ENCODE data around the gene EIF4G3.

Gene EIF4G3

GRCh38 chr1:20950679-20951078 is 226.0 kb downstream of the EIF4G3 start:
- Histone ChIP-seq H3K9ac (no peak overlapping the region), H3K4me2 (ENCODE audit: low read length) (no peak overlapping the region), H3K4me3 (ENCODE audit: low read depth, low read length) (no peak overlapping the region), H3K4me1 (no peaks in the 10 kb centered on the region), H3K79me2 (no peaks in the 10 kb centered on the region), H3K27me3 (ENCODE audit: control insufficient read depth, insufficient read depth, low read length) (no peaks in the 10 kb centered on the region), H2AFZ (no peak overlapping the region), H3K9me3 (ENCODE audit: control insufficient read depth, low read length) (no peaks in the 10 kb centered on the region), H3K36me3 (ENCODE audit: control insufficient read depth, insufficient read depth, low read length) (no peaks in the 10 kb centered on the region), H3K27ac (no peak overlapping the region)
- TF ChIP-seq CTCF (IDR thresholded peaks at IDR 0.05), result no peak

DNA sequence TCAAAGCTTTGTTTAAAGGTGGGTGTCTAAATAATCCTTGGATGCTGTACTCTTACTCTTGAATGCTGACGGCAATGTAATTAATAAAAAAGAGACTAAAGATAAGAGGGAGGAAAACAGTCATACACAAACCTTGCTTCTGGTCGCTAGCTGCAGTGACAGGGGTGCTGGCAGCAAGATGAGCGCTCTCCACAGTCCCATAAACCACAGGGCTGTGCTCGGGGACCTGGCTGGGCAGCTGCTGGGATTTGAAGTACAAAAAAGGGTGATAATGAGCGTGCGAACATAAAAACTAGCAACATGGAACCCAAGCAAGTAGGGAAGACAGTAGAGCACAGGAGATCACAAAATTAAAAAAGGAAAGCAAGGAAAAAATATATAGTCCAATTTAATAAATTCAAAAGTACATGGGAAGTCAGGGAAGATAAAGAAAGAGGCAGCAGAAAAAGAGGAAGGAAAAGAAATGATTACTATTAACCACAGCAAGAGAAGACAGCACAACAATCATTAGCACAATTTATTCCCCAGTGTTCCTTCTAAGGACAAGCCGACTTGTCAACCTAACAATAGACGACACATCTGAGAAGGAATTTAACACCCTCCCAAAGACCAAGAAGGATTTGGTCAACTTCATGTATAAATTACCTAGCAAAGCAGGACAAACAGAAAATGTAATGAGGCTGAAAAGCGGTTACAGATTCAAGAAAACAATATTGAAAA is 226.7 kb downstream of the EIF4G3 start:
- Histone ChIP-seq H3K9ac (no peak overlapping the region), H3K9me3 (ENCODE audit: control insufficient read depth, low read length) (no peaks in the 10 kb centered on the region), H3K4me2 (ENCODE audit: low read length) (no peak overlapping the region), H3K36me3 (ENCODE audit: control insufficient read depth, insufficient read depth, low read length) (no peaks in the 10 kb centered on the region), H3K4me1 (no peaks in the 10 kb centered on the region), H3K27ac (no peak overlapping the region), H3K79me2 (no peaks in the 10 kb centered on the region), H3K27me3 (ENCODE audit: control insufficient read depth, insufficient read depth, low read length) (no peaks in the 10 kb centered on the region), H2AFZ (no peak overlapping the region), H3K4me3 (ENCODE audit: low read depth, low read length) (no peak overlapping the region)
- TF ChIP-seq CTCF (IDR thresholded peaks at IDR 0.05), result no peak

DNA sequence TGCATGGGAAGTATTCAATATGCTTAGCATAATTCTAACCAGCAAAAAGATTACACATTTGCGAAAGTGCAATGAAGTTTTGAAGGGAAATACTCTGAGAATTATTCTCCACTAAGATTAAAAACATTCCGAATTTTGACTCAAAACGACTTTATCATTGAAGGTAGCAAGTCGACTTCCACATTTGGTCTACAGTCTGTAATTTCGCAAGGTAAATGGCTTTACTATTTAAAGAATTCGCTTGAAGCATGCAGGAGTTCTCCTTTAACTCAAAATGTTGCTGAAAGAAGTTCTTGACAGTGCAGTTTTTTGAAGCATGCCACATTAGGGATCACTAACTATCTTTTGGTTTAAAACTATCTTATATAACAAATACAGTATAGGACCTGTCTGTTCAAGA is 228.6 kb downstream of the EIF4G3 start:
- no peak overlapping the region for H2AFZ ChIP-seq
- H3K27me3 ChIP-seq (ENCODE audit: control insufficient read depth, insufficient read depth, low read length), result no peaks in the 10 kb centered on the region
- H3K4me1 ChIP-seq, result no peaks in the 10 kb centered on the region
- H3K9me3 ChIP-seq (ENCODE audit: control insufficient read depth, low read length), result no peaks in the 10 kb centered on the region
- no peaks in the 10 kb centered on the region for H3K36me3 ChIP-seq (ENCODE audit: control insufficient read depth, insufficient read depth, low read length)
- no peak overlapping the region for H3K9ac ChIP-seq
- H3K27ac ChIP-seq, result no peak overlapping the region
- TF ChIP-seq CTCF (IDR thresholded peaks at IDR 0.05), result no peak
- H3K79me2 ChIP-seq, result no peaks in the 10 kb centered on the region
- no peak overlapping the region for H3K4me2 ChIP-seq (ENCODE audit: low read length)
- no peak overlapping the region for H3K4me3 ChIP-seq (ENCODE audit: low read depth, low read length)

- Histone ChIP-seq H3K36me3 (ENCODE audit: control insufficient read depth, insufficient read depth, low read length) (no peaks in the 10 kb centered on the region), H3K9me3 (ENCODE audit: control insufficient read depth, low read length) (no peaks in the 10 kb centered on the region), H3K4me1 (no peaks in the 10 kb centered on the region), H3K79me2 (no peaks in the 10 kb centered on the region), H3K9ac (no peak overlapping the region), H3K27me3 (ENCODE audit: control insufficient read depth, insufficient read depth, low read length) (no peaks in the 10 kb centered on the region), H2AFZ (no peak overlapping the region), H3K27ac (no peak overlapping the region), H3K4me2 (ENCODE audit: low read length) (no peak overlapping the region), H3K4me3 (ENCODE audit: low read depth, low read length) (no peak overlapping the region)
- TF ChIP-seq CTCF (IDR thresholded peaks at IDR 0.05), result no peak
Observed at GRCh38 chr1:20947409-20947808, 229.3 kb downstream of the EIF4G3 start.

DNA sequence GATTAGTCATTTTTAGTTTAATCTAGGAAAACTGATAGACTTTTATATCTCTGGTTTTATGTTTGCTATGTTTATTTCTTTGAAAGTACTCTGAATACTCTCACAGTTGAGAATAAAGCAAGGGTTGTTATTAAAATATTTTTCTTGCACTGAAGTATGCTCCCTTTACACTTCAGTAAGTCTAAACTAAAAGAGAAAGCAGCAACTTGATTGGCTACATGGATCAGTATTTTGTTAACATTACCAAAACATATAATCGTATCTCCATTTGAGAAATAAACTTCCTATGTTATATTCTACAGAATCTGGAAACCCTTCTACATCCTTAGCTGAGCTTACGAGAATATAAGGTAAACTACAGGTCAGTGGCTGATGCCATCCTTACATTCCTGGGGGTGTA is 240.1 kb downstream of the EIF4G3 start:
- Histone ChIP-seq H3K4me1 (no peaks in the 10 kb centered on the region), H3K9ac (no peak overlapping the region), H3K9me3 (ENCODE audit: control insufficient read depth, low read length) (no peaks in the 10 kb centered on the region), H2AFZ (no peak overlapping the region), H3K79me2 (no peaks in the 10 kb centered on the region), H3K36me3 (ENCODE audit: control insufficient read depth, insufficient read depth, low read length) (no peaks in the 10 kb centered on the region), H3K27ac (no peak overlapping the region), H3K4me3 (ENCODE audit: low read depth, low read length) (no peak overlapping the region), H3K27me3 (ENCODE audit: control insufficient read depth, insufficient read depth, low read length) (no peaks in the 10 kb centered on the region), H3K4me2 (ENCODE audit: low read length) (no peak overlapping the region)
- TF ChIP-seq CTCF (IDR thresholded peaks at IDR 0.05), result no peak
